GM21786 (cell line): ENCODE data around the gene ST3GAL5.
"Not testable (repeated sequence)": the region's sequence is repeated elsewhere in the genome, so short reads cannot be mapped to it uniquely, and the experiment has no call there.

ENCODE experiments used
- ATAC-seq: cut with Tn5 transposase; IDR thresholded peaks from one replicate; pipeline ENCODE4 v1.9.1; 2021; ENCODE audit not compliant: unreplicated experiment

Gene ST3GAL5

DNA sequence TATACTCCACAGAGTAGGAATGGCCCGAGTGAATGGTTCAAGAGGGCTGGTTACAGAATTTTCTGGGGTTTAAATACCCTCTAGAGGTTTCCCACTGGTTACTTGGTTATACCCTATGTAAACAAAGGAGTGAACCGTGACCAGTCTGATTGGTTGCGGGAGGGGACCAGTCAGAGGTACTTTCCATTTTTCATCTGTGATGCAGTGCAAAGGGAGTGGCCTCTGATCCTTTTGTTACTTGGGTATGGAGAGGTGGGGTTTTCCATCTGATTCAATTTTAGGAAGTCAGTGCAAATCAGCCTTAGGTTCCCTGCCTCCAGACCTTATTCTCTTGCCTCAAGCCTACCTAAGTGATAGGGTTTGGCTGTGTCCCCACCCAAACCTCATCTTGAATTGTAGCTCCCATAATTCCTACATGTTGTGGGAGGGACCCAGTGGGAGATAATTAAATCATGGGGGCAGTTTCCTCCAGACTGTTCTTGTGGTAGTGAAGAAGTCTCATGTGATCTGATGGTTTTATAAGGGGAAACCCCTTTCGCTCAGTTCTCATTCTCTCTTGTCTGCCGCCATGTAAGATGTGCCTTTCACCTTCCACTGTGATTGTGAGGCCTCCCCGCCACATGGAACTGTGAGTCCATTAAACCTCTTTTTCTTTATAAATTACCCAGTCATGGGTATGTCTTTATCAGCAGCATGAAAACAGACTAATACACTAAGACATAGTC is 5.9 kb upstream of the ST3GAL5 start:
- not testable (repeated sequence) for ATAC-seq

DNA sequence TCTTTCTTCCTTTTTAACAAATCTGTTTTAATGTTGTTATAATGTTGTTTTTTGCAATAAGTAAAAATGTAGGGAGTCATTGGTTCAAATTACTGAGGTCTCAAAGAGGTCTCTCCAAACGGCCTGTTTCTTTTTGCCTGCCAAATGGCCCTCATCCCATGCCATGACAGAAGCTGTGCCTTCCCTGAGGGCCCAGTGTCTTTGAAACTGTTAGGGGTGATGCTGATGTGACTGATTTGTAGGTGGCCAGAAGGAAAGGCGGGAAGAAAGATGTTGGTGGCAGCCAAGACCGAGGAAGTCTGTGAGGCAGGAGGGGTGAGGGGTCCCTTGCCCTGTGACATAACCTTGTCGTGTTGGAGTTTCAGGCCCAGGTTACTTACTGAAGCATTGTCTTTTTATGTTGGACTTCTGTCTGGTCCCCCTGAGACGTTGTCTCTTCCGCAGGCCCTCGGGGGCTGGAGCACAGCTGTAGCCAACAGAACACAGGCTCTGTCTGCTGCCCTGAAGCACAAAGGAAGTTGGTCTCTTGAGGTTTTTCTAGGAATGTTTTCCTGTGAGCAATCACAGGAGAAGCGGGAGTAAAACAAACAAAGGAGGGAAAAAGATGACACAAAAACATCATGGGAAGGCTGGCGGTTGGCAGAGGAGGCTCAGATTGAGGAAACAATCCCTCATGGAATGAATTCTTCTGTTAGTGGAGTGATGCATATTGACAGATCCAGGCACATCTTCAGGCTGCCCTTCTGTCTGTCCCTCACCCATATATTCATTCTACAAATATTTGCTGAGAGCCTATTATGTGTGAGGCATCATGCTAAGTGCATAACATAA is 4.9 kb upstream of the ST3GAL5 start:
- ATAC-seq = no peak

DNA sequence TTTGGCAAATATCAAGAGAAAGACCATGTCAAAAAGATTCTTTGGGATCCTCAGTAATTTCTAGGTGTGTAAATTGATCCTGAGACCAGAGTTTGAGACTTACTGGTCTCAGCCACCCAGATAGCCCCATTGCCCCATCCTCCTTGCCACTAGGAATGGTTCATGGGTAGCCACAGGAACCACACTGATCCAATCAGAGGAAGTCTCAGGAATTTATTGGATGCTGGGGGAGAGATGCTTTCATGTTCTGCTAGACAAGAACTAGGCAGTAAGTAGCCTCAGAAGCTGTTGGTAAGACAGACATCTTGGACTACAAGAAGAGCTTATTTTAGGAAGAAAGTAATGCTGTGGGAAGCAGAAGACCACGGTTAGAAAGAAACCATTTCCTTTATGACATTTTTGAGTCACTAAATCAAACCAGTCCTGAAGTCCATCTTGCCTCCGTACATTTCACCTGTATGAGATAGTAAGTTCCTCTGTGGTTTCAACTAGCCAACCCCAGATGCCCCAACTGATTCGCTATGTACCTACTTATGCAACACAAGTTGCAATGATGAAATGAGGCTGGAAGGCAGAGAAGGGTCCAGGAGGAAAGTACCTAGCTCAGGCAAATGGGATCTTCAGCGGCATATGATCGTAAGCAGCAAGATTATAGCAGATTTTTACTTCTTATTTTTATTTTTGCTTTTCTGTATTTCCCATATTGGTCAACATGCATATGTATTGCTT is 3.6 kb upstream of the ST3GAL5 start:
- no peak for ATAC-seq

DNA sequence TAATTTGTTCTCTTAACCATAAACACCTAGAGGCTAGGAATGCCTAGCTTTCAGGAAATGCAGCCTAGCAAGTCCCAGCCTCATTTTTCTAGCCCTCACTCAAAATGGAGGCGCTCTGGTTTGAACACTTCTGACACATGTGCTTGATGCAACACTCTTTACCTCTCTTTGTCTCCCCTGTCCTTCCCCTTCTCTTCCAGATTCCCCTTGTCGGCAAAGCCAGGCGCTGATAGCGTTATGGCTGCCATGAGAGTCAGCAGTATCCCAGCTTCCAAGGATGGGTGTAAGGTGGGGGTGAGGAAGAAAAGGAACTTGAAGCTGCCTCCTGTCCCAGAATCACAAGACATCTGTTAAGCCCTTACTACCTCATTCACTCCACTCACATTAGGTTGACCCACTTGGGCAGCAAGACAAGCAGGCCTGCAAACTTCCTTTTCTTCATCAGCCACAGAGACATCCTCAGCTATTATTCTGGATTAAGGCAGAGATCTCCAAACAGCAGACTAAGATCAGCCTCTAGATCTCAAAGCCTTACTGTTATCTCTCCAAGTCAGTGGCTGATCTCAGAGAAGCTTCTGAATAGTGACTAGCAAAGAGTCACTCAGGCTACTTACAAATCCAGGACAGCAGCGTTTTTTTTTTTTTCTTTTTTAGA is 1.9 kb upstream of the ST3GAL5 start:
- ATAC-seq = no peak

DNA sequence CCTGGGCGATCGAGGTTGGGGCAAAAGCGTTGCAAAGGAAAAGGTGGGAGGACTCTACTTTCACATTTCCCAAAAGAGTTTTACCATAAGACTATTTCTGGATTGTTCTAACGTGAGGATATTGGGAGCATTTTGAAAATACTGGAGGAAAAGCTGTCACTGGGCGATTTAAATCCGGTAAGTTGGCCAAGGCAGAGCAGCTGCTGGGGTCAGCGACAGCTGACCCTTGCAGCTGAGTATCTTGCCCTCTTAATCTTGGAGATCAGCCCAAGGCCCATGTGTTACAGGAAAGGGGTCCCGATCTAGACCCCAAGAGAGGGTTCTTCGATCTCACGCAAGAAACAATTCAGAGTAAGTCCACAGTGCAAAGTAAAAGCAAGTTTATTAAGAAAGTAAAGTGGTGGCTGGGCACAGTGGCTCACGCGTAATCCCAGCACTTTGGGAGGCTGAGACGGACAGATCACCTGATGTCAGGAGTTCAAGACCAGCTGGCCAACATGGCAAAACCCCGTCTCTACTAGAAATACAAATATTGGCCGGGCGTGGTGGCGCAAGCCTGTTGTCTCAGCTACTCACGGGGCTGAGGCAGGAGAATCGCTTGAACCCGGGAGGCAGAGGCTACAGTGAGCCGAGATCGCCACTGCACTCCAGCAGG is 964 bp upstream of the ST3GAL5 start:
- ATAC-seq = no peak

DNA sequence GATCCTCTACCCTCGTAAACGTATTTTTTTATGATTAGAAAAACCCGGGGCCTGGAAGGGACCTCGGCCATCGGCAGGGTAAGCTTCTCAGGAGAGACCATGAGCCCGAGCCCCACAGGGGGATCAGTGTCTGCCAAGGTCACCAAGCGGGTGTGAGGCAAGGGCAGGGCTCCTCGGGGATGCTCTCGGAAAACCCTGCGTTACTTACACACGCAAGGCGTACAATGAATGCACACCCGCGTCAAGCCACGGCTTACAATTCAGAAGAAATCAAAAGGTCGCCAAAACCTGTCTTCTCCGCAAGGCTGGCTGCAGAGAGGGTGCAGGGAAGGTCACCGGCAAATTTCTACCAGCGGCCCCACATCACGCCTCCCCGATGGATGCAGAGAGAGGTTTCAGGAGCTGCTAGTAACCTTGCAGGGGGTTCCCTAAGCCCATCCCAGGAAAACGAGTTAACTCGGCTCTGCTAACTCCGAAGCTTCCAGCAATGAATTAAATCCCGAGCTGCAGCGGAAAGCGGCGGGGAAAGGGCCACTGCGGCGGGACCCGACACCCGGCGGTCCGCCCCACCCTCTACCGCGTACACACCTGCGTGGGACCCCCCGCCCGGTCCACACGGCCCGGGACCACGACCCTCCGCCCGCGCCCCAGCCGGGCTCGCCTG is 638 bp downstream of the ST3GAL5 start:
- ATAC-seq = peak; percentile 10

DNA sequence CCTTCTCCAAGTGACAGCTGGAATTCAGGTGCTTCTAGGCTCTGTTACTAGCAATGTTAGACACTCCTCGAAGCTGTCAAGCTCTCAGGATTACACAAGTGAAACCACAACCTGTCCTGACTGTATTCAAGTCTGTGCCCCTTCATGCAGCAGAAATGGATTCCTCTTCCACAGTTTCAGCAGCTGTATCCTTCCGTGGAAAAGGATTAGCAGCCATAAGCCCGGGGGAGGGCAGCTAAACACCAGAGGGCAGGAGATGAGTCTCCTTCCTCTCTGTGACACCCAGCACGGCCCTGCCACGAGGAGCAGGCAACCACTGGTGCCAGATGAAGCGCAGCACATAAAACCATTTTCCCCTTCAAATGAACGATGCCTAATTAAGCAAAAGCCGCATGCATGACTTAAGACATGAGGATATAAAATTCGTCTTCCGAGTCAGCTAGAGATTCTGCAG is 1.2 kb downstream of the ST3GAL5 start:
- ATAC-seq = no peak

DNA sequence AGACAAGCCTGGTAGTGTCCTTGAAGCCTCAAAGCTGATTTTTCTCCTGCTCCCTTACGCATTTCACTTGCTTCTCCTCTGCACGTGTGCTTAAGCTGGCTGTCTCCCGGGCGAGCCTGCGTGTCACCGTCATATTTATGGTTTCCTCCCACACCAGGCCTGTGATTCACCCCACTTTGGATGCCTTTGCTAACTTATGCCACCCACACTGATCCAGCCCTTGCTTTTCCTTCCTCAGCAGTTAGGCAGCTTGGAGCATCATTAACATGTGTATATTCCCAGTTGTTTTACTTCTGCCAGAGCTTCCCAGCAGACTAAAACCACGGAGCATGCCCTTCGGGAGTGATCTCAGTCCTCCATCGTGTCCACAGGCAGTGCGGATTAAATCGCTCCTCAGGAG is 2.2 kb downstream of the ST3GAL5 start:
- ATAC-seq = no peak

DNA sequence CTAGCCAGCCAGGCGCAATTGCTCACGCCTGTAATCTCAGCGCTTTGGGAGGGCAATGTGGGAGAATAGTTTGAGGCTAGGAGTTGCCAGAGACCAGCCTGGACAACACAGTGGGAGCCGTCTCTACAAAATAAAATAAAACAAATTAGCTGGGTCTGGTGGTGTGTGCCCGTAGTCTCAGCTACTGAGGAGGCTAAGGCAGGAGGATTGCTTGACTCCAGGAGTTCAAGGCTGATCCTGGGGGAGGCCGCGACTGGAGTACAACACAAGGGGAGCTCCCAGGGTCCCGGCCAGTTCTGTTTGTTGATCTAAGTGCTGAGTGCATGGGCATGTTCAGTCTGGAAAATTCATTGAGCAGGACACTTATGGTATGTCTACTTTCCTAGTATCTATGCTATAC is 2.6 kb downstream of the ST3GAL5 start:
- ATAC-seq = no peak

DNA sequence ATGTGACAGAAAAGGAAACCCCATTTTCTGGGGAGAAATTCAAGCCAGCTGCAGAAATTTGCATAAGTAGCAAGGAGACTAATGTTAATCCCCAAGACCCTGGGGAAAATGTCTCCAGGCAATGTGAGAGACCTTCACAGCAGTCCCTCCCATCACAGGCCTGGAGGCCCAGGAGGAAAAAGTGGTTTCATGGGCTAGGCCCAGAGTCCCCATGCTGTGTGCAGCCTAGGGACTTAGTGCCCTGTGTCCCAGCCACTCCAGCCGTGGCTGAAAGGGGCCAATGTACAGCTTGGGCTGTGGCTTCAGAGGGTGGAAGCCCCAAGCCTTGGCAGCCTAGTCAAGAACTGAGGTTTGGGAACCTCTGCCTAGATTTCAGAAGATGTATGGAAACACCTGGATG is 7.0 kb downstream of the ST3GAL5 start:
- ATAC-seq = not testable (repeated sequence)

DNA sequence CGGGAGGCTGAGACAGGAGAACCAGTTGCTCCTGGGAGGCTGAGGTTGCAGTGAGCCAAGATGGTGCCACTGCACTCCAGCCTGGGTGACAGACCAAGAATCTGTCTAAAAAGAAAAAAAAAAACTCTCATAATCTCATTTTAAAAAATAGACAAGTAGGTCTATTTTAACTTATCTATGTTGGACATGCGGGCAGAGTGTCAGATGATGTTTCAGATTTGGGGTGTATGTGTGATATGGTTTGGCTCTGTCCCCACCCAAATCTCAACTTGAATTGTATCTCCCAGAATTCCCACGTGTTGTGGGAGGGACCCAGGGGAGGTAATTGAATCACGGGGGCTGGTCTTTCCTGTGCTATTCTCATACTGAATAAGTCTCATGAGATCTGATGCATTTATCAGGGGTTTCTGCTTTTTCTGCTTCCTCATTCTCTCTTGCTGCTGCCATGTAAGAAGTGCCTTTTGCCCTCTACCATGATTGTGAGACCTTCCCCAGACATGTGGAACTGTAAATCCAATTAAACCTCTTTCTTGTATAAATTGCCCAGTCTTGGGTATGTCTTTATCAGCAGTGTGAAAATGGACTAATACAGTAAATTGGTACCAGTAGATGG is 8.0 kb downstream of the ST3GAL5 start:
- ATAC-seq = not testable (repeated sequence)

DNA sequence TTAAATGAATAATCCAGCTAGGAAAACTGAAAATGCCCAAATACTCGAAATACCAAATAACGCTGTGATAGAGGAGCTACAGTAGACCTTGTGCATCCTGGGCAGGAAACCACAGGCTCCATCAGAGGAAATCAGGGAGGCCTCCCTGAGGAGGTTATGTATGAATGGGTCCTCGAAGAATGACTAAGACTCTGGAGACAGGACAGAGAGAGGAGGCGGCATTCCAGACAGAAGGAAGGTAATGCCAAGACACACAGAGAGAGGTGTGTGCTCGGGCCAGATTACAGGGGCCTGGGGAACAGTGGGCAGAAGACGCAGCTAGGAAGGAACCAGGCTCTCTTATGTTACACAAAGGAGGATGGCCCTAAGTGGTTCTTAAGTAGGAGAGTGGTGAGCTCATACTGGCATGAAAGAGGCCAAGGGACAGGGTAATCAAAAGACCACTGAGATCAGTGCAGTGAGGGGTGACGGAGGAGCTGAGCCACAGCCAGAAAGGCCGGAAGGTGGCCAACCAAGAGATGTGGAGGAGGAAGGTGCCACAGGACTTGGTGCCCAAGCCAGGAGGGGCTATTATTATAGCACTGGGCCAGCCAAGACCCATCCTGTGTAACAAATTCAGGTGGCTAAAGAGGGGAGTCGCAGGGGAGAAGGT is 9.9 kb downstream of the ST3GAL5 start:
- ATAC-seq = no peak

DNA sequence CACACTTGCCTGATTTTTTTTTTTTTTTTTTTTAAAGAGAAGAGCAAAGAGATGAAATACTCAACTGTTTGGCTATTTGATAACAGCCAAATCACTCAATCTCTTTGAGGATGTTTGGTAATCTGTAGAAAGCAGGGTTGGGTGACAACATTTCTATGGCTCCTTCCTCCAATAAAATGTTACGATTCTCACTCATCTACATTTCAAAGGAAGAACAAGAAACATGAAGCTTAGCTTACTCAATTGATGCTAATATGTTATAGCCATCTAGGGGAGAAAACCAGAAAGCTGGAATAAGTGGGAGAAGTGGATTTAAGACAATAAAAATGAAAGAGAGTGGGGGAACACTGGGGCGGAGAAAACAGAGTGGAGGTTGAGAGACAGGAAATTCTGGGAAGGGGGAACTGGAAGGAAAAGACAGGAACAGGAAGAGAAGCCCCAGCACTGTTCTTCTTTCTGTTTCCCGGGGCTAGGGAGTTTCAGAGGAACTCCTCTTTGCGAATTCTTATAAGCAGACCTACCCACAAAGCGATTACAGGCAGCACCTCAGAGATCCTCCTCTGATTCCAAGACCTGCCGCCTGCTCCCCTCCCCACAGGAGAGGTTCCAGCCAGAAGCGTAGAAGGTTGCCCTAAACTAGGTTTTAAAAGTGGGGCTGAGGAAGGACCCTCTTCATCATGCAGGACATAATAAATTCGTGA is 13.3 kb downstream of the ST3GAL5 start:
- no peak for ATAC-seq

DNA sequence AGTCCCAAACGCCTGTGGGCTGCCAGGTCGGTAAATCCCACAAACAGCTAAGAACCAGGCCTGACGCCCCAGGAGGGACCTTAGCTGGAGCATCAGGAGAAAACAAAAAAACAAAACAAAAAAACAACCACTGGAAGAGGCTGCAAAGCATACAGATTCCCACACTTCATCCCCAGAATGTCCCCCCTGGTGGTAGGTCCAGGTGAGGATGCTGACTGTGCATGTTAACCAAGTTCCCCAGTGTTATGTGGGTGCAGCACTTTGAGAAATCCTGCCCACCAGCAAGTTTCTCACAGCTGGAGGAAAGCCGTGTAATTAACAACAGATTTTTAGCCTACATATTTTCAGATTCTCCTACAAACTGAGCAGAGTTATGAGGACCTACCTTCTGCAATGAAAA is 15.1 kb downstream of the ST3GAL5 start:
- ATAC-seq = no peak

DNA sequence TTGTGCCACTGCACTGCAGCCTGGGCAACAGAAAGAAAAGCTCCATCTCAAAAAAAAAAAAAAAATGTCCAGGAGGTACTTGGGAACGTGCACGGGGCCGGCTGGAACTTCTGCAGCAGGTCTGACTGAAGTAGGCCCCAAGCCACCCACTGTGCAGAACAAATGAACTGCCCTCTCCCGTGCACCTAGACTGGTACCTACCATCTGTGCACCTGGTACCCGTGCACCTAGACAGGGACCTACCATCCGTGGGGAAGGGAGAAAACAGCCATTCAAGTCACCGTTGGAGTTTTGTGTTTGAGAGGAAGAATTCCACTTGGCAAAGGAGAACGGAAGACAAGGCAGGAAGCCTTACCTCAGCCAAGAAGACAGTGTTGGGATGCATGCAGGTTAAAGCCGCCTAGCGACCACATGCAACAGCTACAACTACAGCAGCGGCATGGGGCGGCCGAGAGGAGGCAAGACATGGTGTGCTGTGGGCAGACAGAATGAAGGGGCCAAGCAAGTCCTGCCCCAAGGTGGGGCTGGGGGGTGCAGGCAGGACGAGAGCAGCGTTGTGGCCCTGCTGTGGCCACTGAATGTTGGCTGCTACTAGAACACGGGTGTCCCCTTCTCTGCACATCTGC is 16.1 kb downstream of the ST3GAL5 start:
- no peak for ATAC-seq

DNA sequence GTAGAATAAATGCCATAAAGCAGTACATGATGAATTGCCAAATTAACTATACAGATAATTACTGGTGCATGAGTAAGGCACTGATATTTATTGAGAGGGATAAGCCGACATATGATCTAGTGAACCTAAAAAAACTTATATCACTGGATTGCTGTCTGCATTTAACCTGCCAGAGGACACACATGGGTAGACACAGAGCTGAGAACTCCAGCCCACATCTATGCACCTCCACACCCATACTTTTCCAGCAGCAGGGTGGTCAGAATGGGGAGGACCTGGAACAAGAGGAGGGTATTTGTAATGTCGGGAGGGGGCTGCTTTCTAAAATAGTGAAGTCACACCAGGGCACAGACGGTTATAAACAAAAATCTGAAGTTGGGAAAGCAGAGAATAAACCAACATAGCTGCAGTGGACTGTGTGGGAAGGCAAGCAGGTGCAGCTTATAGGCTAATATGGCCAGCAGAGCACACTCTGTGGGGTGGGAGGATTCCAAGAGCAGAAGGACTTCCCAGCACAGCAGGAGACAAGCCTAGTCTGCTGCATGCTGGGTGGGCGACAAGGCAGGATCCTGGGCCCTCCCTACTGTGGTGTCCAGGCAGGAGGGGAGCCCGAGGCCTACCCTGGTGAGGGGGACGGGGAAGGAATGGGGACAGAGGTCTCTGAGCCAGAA is 17.2 kb downstream of the ST3GAL5 start:
- ATAC-seq = no peak

DNA sequence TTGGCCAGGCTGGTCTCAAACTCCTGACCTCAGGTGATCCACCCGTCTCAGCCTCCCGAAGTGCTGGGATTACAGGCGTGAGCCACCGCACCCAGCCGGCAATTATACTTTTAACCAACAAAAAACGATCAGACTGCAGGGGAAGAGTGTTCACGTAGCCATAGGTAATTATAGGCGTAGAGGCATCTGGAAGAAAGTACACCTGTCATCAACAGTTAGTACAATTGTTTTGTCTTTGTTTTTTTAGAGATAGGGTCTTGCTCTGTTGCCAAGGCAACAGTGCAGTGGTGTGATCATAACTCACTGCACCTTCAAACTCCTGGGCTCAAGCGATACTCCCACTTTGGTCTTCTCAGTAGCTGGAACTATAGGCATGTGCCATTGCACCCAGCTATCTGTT is 20.0 kb downstream of the ST3GAL5 start:
- ATAC-seq = no peak
